Left renal cortex interstitium (tissue), 4 donors: ENCODE results near the gene CERKL. TPM values are rescaled to one million over a fixed set of nuclear protein-coding genes. Genes with fewer than 3 reads are reported as not detected.
A peak's percentile ranks its signal among the peaks of the same experiment; 100 is the strongest.
"Not testable (repeated sequence)": the region's sequence is repeated elsewhere in the genome, so short reads cannot be mapped to it uniquely, and the experiment has no call there.

Source experiments
- DNase-seq, 4 donors: peaks; one replicate each; pipeline ENCODE4 v3.0.0-alpha.2; 2013; ENCODE audit warnings: low read depth in 4 of 4, low spot score in 2 of 4, missing footprints in 1 of 4
- polyA plus RNA-seq, 4 donors: library from polyadenylated mRNA; unstranded; fragments of 120-200 nt; gene quantifications; one replicate each; pipeline ENCODE4 v1.2.1, GENCODE V29; 2013; ENCODE audit not compliant: insufficient read length in 4 of 4

CERKL gene, protein sequence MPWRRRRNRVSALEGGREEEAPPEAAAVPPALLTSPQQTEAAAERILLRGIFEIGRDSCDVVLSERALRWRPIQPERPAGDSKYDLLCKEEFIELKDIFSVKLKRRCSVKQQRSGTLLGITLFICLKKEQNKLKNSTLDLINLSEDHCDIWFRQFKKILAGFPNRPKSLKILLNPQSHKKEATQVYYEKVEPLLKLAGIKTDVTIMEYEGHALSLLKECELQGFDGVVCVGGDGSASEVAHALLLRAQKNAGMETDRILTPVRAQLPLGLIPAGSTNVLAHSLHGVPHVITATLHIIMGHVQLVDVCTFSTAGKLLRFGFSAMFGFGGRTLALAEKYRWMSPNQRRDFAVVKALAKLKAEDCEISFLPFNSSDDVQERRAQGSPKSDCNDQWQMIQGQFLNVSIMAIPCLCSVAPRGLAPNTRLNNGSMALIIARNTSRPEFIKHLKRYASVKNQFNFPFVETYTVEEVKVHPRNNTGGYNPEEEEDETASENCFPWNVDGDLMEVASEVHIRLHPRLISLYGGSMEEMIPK
- polyA plus RNA-seq: 10 to 100 TPM; 14.0 to 15.5 (median 15.0) TPM

DNA sequence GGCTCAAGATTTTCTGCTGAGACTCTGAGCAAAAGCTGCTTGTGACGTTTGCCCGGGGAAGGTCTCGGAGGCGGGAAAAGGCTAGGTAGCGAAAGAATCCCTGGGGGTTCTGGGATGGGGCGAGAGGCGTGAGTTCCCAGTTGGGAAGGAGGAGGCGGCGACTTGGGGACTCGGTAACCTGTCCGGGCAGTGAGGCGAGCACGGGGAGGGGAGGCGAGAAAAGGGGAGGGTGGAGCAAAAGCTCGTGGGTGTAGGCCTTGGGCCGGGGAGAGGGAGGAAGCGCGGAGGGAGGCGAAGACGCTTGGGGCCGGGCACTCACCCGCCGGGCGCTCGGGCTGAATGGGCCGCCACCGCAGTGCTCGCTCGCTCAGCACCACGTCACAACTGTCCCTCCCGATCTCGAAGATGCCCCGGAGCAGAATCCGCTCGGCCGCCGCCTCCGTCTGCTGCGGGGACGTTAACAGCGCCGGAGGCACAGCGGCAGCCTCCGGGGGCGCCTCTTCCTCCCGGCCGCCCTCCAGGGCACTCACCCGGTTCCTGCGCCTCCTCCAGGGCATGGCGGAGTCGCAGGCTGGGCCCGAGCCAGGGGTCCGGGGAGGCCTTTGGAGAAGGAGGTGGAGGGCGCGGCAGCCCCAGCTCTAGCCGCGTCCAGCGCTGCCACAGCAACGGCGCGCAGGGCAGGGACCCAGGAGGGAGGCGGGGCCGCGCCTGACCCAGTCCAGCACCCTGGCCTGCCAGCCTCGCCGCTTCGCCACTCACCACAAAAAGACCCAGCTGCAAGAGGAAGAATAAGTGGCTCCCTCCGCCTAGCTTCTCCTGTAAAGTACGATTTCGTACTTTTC is at the start of gene CERKL:
TSS of gene CERKL (minus strand) at position 656 of the 842 bp plus-strand sequence. CDS start at position 557, 99 bp downstream.
- DNase-seq: peak in 2 of 4 donors; percentile 32

DNA sequence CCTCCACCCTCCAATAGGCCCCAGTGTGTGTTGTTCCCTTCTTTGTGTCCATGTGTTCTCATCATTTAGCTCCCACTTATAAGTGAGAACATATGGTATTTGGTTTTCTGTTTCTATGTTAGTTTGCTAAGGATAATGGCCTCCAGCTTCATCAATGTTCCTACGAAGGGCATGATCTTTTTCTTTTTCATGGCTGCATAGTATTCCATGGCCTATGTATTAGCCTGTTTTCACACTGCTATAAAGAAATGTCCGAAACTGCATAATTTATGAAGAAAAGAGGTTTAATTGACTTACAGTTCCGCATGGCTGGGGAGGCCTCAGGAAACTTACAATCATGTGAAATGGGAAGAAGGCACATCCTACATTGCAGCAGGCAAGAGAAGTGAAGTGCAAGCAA is 45.6 kb upstream of the CERKL start:
- DNase-seq: not testable (repeated sequence)

DNA sequence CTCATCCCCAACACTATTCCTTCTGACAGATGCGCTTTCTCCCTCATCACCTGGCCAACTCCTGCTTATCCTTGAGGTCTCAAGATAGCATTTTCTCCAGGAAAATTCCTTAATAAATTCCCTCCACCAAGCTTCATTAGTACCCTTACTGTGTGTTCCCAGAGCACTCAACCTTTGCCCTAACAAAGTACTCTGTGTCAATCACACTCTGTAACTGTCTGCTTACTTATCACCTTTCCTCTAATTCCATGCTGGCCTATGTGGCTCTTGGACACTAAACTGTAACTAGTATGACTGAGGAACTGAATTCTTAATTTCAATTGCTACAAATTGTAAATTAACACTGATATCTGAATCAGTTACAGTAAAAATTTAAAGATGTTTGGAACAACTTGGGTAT is 41.3 kb upstream of the CERKL start:
- DNase-seq: no peak

DNA sequence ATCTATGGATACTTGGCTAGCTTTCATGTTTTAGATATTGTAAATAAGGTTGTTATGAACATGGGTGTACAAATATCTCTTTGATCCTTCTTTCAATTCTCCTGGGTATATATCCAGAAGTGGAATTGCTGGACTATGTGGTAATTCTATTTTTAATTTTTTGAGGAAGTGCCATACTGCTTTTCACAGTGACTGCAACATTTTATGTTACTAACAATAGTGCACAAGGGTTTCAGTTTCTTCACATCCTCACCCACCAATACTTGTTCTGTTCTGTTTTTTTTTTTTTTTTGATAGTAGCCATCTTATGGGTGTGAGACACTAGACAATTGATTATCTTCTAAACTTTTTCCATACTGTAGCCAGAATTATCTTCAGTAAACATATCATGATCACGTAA is 40.7 kb upstream of the CERKL start:
- DNase-seq: no peak

DNA sequence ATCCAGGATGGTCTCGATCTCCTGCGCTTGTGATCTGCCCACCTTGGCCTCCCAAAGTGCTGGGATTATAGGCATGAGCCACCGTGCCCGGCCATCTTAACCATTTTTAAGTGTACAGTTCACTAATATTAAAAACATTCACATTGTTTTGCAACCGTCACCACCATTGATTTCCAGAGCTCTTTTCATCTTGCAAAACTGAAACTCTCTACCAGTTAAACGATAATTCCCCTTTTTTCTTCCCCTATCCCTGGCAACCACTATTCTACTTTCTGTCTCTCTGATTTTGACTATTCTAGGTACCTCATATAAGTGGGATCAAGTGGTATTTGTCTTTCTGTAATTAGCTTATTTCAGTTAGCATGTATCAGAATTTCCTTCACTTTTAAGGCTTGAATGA is 40.2 kb upstream of the CERKL start:
- no peak for DNase-seq

DNA sequence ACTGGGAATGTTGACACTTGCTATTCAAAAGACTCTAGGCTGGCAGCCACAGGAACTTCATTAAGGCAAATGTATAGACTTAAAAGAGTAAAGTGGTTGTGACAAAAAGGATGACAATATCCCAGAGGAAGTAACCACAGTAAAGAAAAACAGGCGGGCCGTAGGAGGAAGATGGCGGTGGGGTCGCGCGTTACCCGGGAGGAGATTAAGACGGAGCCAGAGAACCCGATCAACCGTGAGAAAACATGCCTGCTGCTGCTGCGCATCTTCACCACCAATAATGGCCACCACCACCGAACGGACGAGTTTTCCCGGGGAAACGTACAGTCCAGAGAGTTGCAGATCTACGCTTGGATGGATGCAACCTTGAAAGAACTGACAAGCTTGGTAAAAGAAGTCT is 37.4 kb upstream of the CERKL start:
- no peak for DNase-seq

DNA sequence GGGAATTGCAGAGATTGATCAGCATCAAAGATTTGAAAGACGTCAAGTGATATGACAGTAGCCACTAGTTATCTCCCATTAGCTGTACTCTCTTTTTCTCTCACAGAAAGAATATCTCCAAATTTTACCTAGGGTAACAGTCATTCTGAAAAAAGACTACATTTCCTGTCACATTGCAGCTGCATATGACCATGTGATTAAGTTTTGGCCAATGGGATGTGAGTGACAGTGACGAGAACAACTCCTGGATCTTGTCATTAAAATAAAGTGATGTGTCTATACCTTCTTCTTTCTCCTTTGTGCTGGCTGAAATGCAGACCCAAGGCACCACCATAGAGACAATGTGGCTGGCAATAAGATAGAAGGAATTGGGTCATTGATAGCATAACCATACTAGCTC is 34.0 kb upstream of the CERKL start:
- no peak for DNase-seq

DNA sequence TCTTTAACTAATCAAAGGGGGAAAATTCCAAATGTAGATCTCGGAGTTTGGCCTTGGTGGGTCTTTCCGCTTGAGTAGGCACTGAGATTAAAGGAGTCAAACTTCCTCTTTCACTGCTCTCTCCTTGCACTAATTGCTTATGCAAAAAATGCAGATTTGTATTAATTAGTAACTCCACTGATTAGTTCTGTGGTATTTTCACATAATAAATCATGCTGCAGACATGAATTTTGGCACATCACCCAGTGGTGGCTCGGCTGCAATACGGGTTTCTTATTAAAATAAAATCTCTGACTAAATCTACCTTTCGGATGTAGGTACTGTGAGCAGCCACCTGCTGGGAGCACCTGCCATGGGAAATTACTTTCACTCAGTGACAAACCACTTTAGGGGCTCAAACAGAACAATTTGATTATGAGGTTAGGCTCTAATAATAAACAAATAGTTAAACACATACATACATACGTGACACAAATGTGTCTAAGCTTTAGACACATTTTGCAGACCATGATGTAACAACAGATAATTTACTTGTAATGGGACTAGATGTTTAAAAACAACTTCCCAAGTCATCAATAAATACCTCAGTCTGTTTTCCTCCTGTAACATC is 29.8 kb upstream of the CERKL start:
- DNase-seq: no peak

DNA sequence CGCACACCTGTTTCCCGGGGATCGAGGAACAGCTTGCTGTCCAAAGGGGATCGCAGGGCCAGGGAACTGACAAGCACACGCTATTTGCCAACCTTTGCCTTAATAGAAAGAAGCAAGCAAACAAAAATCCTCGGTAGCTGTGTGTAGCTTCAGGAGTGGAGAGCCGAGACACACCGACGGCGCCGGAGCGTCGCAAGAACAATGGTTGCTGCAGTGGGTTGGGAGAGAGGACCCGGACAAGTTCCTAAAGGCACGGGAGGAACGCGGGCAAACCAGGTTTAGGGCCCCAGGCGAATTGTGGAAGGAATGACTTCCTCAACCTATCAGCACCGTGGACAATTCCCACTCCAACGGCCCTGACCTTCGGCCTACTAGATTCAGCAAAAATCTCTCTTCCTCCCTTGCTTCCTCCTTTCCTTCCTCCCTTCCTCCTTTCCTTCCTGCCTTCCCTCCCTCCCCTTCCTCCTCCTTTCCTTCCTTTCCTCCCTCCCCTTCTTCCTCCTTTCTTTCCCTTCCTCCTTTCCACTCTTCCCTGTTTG is 28.3 kb upstream of the CERKL start:
- DNase-seq: no peak

DNA sequence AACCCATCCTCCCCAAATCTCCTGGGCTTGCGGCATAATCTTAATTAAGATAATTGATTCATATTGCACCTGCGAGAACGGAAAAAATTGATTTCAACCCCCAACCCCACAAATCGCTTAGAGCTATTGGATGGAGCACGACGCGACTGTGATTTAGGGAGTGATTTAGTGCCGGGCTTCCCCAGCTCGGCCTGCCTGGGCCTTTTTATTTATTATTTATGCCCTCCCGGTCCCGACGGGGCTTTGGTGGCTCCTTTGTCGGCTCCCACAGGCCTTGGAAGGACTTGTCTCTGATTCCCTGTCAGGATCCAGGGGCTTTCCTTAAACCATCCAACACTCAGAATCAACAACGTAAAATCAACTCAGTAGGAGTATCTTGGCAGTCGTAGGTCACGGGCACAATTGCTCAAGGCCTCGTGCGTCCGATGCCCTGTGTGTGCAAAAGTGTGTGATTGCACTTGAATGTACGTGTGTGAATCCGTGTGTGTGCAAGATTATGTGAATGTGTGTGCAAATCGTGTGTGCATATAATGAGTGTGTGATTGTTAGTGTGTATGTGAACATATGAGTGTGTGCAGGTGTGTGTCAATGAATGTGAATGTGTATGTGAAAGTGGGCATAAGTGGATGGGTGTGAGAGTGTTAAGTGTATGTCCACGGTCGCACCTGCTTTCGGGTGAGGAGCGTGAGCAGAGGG is 27.7 kb upstream of the CERKL start:
- DNase-seq: no peak

DNA sequence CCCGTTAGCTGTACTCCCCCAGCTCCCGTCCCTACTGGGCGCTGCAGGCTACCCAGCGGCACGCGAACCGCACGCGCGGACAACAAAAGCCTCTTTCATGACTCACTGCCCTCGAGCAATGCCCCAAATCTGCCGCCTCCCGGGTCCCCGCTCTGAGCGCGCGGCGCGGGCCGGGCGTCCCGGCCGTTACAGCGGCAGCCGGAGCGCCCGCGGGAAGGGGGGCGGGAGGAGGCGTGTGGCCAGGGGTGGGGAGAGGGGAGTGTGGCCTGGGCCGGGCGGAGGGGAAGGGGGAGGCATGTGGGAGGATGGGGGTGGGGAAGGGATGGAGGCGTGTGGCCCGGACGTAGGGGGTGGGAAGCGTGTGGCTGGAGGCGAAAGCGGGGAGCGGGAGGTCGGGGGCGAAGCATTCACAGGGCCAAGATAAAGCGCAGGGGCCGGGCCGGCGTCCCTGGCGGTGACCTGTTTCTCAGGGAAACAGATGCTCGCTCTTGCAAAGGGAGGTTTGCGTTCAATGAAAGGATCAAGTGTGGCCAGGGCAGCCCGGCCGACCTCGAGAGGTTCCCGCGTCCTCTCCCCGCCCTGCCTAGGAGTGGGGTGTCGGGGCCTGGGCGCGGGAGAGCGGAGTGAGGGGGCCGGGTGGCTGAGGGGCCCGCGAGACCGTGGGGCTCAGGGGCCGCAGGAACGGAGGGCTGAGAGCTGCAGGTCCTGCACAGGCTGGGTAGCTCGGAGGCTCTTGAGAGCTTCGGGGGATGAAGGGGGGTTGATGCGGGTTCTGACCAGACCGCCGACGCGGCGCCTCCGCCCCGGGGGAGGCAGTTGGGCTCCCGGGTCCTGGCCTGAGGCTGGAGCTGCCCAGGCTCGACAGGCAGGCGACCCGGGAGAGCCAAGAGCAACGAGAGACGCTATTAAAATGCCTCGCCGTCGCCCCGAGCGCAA is 26.9 kb upstream of the CERKL start:
- DNase-seq: peak in 1 of 4 donors; percentile 13

DNA sequence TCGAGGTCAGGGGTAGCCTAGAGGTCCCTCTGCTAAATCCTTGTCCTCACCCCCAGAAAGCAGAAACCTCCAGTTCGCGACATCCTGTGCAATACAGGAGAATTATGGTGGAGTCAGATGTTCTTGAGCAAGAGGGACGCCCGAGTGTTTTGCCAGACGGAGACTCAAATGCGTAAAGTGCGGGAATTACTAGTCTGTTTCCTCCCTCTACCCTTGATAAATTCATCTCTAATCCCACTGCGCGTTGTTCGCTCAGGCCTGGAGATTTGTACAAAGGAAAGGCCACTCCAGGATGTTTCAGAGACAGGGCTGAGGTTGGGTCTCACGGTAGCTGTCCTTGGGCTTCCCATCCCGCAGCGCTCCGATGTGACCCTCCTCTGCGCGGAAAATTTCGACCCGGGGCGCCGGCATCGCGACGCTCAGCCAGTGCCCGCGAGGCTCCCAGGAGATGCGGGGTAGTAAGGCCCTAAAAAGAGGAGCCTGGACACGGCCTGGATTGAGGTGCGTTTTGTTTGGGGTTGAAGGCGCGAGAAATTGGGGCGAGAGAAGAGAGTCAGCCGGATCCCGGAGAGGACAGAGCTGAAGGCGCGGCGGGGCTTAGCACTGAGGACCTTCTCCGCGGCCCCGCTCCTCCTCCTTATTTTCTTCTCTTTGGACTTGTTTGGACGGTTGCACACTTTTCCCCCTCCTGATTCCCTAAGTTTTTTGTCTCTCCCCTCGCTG is 26.1 kb upstream of the CERKL start:
- no peak for DNase-seq

DNA sequence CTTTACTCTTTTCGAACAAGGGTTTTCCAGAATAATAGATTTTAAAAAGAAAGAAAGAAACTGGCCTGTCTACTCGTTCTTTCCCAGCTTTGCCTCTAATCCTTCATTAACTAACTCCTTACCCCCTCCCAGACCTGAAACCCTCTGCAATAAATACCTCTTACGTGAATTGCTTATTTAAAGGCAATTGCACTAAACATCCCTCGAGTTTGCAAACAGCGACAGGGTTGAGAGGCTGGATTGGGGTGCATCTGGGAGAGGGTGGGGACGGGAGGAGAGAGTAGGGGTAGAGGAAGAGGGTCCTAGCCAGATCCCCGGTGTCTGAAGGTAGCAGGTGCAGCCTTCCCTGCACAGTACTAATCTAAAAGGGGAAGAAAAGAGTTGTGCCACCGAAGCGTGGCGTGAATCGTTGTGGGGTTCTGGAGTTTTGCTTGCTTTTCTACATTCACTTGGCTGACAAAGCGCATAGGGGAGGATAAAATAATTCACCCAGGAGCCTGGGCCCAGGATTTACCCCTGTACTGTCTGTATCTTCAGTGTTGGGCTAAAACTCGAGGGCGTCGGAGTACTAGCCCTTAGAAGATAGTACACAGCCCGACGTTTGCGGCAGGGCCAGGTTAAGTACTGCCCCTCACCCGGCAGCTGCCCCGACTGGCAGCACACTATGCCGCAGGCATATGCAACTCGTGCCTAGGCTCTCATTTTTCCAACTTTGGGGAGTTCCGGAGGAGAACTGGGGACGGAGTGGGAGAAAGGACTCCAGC is 25.3 kb upstream of the CERKL start:
- no peak for DNase-seq

DNA sequence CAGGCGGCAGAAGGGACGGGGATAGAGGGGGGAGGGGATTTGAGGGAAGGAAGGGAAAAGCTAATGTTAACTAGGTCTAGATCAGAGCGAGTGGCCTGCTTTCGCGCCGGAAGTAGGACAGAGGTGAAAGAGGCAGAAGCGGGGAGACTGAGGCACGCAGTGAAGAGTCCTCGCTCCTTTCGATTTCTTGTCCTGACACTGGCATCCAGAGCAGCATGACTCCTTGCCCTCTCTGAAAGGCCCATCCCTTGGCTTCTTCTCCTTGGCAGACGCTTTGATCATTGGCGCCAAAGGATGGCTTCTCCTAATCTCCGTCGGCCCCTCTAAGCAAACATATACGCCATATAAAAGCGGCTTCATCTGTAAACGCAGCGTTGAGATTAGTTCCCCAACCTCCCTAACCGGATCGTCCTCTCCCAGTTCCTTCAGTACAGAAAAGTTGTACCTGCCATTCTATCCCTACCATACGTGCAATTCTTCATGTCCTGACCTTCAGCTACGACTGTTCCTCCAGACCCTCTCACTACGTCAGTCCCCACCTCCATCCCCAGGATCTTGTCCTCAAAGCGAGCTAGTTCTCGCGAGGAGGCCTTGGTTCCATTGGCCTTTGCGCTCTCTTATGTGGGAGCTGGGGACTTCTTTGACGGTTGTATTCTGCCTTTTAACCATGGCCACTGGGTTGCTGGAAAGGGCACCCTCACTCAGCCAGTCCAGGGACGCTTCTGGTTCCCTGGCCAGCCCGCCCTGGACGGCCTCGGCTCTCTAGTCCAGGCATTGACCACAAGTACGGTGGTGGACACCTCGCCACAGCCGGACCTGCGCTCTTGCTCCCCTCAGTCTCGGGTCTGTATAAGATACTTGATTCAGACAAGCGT is 24.3 kb upstream of the CERKL start:
- no peak for DNase-seq

DNA sequence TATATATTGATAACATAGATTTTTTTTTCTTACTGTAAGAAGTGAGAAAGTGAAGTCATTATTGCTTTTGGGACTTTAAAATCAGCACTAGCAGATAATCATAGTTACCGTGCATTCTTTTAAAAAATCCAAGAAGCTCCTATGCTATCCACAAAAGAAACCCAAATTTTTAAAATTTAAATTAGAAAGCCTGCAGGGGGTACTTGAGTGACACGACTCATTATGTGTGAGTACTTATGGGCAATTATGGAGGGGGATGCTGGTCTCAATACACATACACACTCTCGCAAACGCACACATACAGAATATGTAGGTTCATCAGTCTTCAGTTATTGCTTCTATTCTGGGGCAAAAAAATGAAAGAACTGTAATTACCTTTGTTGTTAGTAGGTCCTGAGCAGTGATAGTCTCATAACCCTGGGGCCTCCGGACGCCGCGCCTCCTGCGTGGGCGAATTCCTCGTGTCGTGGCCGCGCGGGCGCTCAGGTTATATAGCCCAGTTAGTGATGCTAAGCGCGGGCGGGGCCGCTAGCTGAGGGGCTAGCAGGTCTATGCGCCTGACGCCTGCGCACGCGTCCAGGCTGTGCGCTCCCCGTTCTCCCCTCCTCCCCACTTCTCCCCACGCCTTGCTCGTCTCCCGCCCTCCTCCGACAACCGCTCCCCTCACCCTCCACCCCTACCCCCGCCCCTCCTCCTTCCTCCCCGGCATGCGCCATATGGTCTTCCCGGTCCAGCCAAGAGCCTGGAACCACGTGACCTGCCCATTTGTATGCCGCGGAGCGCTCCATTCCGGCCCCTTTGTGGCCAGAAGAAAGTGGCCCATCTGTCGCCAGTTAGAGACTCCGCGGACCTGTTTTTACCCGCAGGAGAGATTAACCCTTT is 23.4 kb upstream of the CERKL start, which contains the start of gene NEUROD1:
TSS of gene NEUROD1 (minus strand) at position 463 of the 882 bp plus-strand sequence. CDS start 1,657 bp downstream, outside the sequence.
- DNase-seq: no peak
